GM19099 (cell line): ENCODE results near the gene GATB.

ENCODE experiments used
- POLR2A ChIP-seq: IDR thresholded peaks from 3 replicates; pipeline ENCODE4 v1.6.1; 2011; ENCODE audit warnings: low read depth; ENCODE audit not compliant: insufficient read length; ENCODE audit errors: extremely low read depth

The GATB gene

DNA sequence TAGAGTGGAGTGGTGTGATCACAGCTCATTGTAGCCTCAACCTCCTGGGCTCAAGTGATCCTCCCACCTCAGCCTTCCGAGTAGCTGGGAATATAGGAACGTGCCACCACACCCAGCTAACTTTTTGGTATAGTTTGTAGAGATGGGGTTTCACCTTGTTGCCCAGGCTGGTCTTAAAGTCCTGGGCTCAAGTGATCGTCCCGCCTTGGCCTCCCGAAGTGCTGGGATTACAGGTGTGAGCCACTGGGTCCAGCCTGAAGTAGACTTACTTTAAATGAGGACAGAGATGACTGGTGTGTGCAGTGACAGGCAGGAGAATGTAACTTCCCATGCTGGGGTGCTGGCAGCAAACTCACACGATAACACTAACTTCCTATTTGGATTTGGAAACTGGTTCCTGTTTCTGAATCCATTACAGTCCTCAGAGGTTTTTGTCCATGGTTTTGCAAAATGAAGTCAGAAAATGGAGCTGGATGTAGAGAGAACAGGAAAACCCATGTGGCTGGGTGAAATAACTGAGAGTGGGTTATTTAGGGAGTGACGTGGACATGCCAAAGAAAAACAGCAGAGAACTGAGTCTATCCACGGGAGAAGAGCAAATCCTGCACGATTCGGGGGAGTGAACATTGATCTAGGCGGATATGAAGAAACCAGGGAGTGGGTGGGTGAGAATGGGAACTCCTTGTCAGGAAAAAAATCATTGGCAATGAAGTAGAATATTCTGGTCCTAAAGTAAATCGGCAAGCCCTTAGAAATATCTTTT lies 95.6 kb downstream of the GATB start:
- TF ChIP-seq POLR2A = no peak

- TF ChIP-seq POLR2A = no peak
Measured at GRCh38 chr4:151664289-151664688, 96.5 kb downstream of the GATB start.

- TF ChIP-seq POLR2A = no peak
Measured at GRCh38 chr4:151663109-151663508, 97.7 kb downstream of the GATB start.

- no peak for TF ChIP-seq POLR2A
Measured at GRCh38 chr4:151661873-151662272, 98.9 kb downstream of the GATB start.

GRCh38 chr4:151660676-151661075 lies 100.1 kb downstream of the GATB start:
- no peak for TF ChIP-seq POLR2A

- no peak for TF ChIP-seq POLR2A
Measured at GRCh38 chr4:151659601-151660364, 101.0 kb downstream of the GATB start.

- TF ChIP-seq POLR2A = no peak
Measured at GRCh38 chr4:151658959-151659600, 101.7 kb downstream of the GATB start.

DNA sequence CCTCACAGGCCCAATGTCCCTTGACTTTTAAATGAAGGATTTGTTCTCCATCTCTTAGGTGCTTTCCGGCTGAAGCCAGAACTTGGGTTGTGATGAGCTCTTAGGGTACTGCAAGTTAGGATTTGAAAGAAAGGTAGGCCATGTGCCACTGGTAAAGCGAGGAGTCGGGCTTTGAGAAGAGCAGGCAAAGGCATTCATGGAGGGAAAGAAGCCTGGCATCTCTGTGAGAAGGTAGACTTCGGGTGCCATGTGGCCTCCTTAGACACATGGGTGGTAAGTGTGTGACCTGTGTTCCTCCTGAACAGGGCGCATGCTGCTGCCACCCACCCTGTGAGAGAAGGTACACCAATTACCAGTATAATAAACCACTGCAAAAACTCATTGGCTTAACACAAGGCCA lies 102.9 kb downstream of the GATB start:
- no peak for TF ChIP-seq POLR2A

DNA sequence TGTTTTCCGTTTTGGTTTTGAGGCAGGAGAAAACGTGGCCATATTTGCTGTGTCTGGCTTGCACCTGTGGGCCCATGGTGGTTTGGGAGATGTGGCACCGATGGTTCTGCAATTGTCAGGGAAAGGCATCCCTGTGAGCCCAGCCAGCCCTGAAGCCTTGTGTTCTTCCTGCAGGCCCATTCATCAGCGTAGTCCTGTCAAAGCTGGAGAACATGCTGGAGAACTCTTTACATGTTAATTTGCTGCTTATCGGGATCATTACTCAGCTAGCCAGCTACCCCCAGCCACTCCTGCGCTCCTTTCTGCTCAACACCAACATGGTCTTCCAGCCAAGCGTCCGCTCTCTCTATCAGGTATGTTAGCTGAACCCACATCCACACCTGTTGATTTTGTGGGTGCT lies 104.7 kb downstream of the GATB start:
- no peak for TF ChIP-seq POLR2A

DNA sequence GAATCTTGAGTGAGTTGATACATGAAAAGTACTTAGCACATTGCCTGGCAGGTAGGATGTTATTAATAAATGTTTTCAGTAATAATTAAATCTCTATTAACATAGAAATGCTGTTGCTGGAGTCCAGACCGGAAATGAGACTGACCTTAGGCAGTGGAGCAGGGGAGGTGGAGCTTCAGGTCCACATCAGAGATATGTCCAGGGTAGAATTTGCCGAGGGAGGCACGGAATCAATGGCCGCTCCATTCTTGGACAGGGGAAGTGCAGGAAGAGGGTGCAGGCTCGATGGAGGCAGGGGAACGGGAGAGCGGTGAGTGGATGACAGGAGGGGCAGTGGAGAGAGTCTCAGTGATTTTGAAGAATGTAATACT lies 107.3 kb downstream of the GATB start:
- TF ChIP-seq POLR2A = no peak

GRCh38 chr4:151652841-151653547 lies 107.8 kb downstream of the GATB start:
- no peak for TF ChIP-seq POLR2A

GRCh38 chr4:151651496-151651895 lies 109.3 kb downstream of the GATB start:
- no peak for TF ChIP-seq POLR2A

DNA sequence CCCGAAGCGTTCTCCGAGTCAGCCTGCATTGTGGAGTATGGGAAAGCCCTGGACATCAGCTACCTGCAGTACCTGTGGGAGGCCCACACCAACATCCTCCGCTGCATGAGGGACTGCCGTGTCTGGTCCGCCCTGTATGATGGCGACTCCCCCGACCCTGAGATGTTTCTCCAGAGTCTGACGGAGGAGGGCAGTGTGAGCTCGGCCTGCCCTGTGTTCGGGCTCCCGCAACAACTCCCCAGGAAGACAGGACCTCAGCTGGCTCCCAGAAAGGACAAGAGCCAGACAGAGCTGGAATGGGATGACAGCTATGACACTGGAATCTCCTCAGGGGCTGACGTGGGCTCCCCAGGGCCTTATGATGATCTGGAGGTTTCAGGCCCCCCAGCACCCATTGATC lies 111.3 kb downstream of the GATB start:
- no peak for TF ChIP-seq POLR2A

DNA sequence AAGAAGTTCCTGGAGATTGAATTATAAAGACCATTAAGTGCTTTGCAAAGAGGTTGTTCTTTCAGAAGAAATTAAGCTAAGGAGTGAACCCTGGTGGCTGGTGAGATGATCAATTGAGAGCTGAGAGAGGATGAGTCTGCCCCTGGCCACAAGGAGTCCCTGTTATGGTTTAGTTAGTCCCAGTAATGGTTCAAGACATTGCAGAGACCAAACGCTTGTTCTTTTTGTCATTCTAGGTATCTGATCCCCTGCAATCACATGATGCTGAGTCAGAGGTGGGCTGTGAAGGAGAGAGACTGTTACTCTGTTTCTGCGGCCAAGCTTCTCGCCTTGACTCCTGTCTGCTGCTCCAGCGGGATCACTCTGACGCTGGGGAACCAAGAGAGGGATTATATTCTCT lies 114.5 kb downstream of the GATB start:
- TF ChIP-seq POLR2A = no peak

GRCh38 chr4:151644622-151645021 lies 116.2 kb downstream of the GATB start:
- TF ChIP-seq POLR2A = no peak
